ENCODE results near the gene PNPLA5. TPM values are rescaled to one million over a fixed set of nuclear protein-coding genes. Genes with fewer than 3 reads are reported as not detected.

PNPLA5 gene
- total and polyA plus RNA-seq, 2 of the 8 experiments (the other 6 are each of a cell fraction or from before 2014, with no cell fraction given) = 3.9 to 6.8 TPM

GRCh38 chr22:43841742-43842141, 50.1 kb downstream of the PNPLA5 start (continued):
- TF ChIP-seq, protein P1, sequence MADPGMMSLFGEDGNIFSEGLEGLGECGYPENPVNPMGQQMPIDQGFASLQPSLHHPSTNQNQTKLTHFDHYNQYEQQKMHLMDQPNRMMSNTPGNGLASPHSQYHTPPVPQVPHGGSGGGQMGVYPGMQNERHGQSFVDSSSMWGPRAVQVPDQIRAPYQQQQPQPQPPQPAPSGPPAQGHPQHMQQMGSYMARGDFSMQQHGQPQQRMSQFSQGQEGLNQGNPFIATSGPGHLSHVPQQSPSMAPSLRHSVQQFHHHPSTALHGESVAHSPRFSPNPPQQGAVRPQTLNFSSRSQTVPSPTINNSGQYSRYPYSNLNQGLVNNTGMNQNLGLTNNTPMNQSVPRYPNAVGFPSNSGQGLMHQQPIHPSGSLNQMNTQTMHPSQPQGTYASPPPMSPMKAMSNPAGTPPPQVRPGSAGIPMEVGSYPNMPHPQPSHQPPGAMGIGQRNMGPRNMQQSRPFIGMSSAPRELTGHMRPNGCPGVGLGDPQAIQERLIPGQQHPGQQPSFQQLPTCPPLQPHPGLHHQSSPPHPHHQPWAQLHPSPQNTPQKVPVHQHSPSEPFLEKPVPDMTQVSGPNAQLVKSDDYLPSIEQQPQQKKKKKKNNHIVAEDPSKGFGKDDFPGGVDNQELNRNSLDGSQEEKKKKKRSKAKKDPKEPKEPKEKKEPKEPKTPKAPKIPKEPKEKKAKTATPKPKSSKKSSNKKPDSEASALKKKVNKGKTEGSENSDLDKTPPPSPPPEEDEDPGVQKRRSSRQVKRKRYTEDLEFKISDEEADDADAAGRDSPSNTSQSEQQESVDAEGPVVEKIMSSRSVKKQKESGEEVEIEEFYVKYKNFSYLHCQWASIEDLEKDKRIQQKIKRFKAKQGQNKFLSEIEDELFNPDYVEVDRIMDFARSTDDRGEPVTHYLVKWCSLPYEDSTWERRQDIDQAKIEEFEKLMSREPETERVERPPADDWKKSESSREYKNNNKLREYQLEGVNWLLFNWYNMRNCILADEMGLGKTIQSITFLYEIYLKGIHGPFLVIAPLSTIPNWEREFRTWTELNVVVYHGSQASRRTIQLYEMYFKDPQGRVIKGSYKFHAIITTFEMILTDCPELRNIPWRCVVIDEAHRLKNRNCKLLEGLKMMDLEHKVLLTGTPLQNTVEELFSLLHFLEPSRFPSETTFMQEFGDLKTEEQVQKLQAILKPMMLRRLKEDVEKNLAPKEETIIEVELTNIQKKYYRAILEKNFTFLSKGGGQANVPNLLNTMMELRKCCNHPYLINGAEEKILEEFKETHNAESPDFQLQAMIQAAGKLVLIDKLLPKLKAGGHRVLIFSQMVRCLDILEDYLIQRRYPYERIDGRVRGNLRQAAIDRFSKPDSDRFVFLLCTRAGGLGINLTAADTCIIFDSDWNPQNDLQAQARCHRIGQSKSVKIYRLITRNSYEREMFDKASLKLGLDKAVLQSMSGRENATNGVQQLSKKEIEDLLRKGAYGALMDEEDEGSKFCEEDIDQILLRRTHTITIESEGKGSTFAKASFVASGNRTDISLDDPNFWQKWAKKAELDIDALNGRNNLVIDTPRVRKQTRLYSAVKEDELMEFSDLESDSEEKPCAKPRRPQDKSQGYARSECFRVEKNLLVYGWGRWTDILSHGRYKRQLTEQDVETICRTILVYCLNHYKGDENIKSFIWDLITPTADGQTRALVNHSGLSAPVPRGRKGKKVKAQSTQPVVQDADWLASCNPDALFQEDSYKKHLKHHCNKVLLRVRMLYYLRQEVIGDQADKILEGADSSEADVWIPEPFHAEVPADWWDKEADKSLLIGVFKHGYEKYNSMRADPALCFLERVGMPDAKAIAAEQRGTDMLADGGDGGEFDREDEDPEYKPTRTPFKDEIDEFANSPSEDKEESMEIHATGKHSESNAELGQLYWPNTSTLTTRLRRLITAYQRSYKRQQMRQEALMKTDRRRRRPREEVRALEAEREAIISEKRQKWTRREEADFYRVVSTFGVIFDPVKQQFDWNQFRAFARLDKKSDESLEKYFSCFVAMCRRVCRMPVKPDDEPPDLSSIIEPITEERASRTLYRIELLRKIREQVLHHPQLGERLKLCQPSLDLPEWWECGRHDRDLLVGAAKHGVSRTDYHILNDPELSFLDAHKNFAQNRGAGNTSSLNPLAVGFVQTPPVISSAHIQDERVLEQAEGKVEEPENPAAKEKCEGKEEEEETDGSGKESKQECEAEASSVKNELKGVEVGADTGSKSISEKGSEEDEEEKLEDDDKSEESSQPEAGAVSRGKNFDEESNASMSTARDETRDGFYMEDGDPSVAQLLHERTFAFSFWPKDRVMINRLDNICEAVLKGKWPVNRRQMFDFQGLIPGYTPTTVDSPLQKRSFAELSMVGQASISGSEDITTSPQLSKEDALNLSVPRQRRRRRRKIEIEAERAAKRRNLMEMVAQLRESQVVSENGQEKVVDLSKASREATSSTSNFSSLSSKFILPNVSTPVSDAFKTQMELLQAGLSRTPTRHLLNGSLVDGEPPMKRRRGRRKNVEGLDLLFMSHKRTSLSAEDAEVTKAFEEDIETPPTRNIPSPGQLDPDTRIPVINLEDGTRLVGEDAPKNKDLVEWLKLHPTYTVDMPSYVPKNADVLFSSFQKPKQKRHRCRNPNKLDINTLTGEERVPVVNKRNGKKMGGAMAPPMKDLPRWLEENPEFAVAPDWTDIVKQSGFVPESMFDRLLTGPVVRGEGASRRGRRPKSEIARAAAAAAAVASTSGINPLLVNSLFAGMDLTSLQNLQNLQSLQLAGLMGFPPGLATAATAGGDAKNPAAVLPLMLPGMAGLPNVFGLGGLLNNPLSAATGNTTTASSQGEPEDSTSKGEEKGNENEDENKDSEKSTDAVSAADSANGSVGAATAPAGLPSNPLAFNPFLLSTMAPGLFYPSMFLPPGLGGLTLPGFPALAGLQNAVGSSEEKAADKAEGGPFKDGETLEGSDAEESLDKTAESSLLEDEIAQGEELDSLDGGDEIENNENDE (IDR thresholded peaks at IDR 0.05; ENCODE audit: insufficient replicate concordance, low read length) = no peak
- TF ChIP-seq NANOG (IDR thresholded peaks at IDR 0.05; ENCODE audit: insufficient read depth, low read depth, low read length, poor library complexity, severe bottlenecking) = no peak
- no peak for TF ChIP-seq CBX5 (IDR thresholded peaks at IDR 0.05; ENCODE audit: low read depth, low read length)
- no peak for TF ChIP-seq RFX5 (IDR thresholded peaks at IDR 0.05; ENCODE audit: borderline replicate concordance, low read depth, low read length)
- TF ChIP-seq ASH2L (IDR thresholded peaks at IDR 0.05; ENCODE audit: low read length) = no peak
- TF ChIP-seq HDAC2 (IDR thresholded peaks at IDR 0.05; ENCODE audit: borderline replicate concordance in 1 of 2, low read depth in 2 of 2, low read length in 2 of 2) = no peak
- no peak for TF ChIP-seq TBP (IDR thresholded peaks at IDR 0.05; ENCODE audit: low read depth, low read length)
